ENCODE results near the gene GOLGA6C.
A peak's percentile ranks its signal among the peaks of the same experiment; 100 is the strongest.
"Not testable (repeated sequence)": the region's sequence is repeated elsewhere in the genome, so short reads cannot be mapped to it uniquely, and the experiment has no call there.

Gene GOLGA6C

GRCh38 chr15:75252285-75252684 lies 5.8 kb upstream of the GOLGA6C start:
- not testable (repeated sequence) for DNase-seq (ENCODE audit: low read depth, low spot score)

GRCh38 chr15:75258620-75259343 lies 648 bp downstream of the GOLGA6C start:
- not testable (repeated sequence) for DNase-seq (ENCODE audit: low read depth, low spot score)

- DNase-seq (ENCODE audit: low read depth, low spot score), result not testable (repeated sequence)
Measured at GRCh38 chr15:75259873-75260272, 1.7 kb downstream of the GOLGA6C start.

DNA sequence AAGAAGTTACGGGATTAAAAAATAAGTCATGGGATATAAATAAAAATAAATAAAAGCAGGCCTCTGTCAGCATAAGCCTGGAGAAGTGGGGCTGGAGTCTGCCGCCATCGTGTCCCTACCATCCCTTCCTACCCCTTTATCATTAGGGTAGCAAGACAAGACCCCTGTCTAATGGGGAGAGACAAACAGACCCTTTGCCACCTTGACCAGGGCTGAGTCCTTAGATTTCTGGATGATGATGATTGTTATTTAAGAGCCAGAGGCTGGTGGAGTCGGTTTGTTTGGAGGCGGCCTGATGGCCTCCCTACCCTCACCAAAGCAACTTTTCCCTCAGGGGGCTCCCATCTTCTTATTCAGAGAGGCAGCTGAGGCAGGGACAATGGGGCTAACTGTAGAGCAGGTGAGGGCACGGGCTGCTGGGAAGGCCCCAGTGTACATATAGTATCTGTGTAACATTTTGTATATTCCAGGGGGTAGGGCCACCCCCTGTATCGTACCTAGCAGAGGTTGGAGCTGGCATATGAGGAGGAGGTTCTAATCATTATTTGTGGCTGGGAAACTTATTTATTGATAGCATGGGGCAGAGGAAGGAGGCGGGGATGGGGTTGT lies 15.7 kb downstream of the GOLGA6C start:
- not testable (repeated sequence) for DNase-seq (ENCODE audit: low read depth, low spot score)

DNA sequence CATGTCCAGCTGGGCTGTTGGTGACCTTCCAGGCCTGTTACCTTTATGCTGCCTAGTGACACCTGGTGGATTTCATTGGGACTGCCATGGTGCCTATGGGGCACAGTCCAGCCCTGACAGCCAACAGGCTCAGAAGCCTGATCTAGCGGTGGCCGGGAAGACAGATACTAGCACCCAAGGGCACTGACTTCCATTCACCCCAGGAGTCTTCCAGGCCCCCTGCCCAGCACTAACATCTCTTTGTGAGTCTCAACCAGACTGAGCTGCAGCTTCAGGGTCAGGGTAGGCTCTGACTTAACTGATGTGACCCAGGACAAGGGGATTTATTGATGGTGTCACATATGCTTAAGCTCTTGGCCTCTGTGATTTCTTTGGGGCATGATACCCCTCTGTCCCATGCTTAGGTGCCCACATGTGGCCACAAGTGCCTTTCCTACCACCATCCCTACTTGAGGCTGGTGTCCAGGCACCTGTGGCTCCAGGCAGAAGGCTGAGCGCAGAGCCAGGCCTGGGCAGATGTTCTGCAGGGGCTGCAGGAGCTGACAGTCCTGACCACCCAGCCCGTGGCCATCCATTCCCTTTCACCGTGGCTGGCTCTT lies 16.5 kb downstream of the GOLGA6C start:
- peak; percentile 28 for DNase-seq (ENCODE audit: low read depth, low spot score)

GRCh38 chr15:75275617-75276016 lies 17.5 kb downstream of the GOLGA6C start:
- not testable (repeated sequence) for DNase-seq (ENCODE audit: low read depth, low spot score)

- not testable (repeated sequence) for DNase-seq (ENCODE audit: low read depth, low spot score)
Measured at GRCh38 chr15:75278497-75278896, 20.4 kb downstream of the GOLGA6C start.

GRCh38 chr15:75282572-75282971 lies 24.4 kb downstream of the GOLGA6C start, which contains the start of gene GOLGA6D:
Gene GOLGA6D, plus strand, starts transcription at chr15:75282835. Its CDS starts 41 bp downstream, at chr15:75282876.
- DNase-seq (ENCODE audit: low read depth, low spot score), result not testable (repeated sequence)

- not testable (repeated sequence) for DNase-seq (ENCODE audit: low read depth, low spot score)
Measured at GRCh38 chr15:75284152-75284551, 26.0 kb downstream of the GOLGA6C start.

DNA sequence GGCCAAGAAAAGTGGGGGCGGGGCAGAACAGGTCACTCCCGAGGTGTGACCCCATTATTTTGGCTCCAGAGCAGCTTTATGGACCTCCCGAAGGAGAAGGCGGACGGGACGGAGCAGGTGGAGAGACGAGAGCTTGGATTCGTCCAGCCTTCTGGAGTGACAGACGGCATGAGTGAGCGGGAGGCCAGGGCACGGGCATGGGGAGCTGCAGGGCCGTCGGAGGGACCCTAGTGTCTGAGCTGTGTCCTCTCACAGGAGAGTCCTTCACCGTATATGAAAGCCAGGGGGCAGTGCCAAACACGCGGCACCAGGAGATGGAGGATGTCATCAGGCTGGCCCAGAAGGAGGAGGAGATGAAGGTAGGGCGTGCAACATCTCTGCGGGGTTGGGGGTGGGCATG lies 35.5 kb downstream of the GOLGA6C start:
- DNase-seq (ENCODE audit: low read depth, low spot score), result not testable (repeated sequence)

GRCh38 chr15:75298541-75299310 lies 40.6 kb downstream of the GOLGA6C start:
- DNase-seq (ENCODE audit: low read depth, low spot score), result not testable (repeated sequence)

DNA sequence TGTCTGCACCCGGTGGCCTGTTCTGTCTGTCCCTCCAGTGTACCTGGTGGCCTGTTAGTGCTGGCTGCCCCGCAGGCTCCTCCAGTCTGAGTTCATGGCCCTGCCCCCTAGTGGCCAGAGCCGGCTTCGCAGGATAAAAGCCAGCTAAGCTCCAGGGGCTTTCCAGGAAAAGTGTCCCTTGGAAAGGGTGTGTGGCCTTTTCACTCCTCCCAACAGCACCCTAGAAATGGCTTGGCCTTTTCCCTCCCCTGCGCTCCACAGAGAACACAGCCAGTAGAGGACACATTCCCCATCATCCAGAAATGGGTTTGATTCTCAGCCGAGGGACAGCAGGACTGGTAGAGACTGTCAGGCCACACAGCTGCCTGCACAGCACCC lies 41.2 kb downstream of the GOLGA6C start:
- peak; percentile 43 for DNase-seq (ENCODE audit: low read depth, low spot score)

- DNase-seq (ENCODE audit: low read depth, low spot score), result not testable (repeated sequence)
Measured at GRCh38 chr15:75300026-75300425, 41.9 kb downstream of the GOLGA6C start.

- DNase-seq (ENCODE audit: low read depth, low spot score), result no peak
Measured at GRCh38 chr15:75302318-75302717, 44.2 kb downstream of the GOLGA6C start.

DNA sequence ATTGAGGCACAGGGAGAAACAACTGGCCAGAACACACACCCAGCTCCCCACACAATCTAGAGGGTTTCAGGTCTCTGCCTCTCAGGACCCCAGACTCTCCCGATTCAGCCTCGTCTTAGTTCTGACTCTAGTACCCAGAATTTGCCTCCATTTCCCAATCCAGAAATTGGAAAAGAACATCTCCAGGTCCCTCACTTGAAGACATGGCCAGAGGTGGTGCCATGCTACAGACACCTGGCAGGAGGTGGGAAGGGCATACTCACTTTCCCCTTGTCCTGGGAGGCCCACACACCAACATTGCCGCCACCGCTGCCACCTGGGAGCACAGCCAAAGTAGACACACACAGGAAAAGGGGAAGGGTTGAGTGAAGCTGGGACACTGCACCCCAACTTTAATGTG lies 44.6 kb downstream of the GOLGA6C start:
- DNase-seq (ENCODE audit: low read depth, low spot score), result not testable (repeated sequence)

DNA sequence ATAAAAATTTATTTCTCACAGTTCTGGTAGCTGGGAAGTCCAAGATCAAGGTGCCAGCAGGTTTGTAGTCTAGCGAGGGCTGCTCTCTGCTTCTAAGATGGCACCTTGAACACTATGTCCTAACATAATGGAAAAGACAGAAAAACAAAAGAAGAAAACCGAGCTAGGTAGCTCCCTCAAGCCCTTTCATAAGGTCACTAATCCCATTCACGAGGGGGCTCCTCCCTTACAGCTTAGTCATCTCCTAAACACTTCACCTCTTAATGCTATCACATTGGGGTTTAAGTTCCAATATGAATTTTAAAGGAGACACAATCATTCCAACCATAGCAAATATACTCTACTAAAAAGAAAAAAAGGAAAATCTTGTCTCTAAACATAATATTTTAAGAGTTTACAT lies 48.1 kb downstream of the GOLGA6C start:
- DNase-seq (ENCODE audit: low read depth, low spot score), result no peak

GRCh38 chr15:75307778-75308390 lies 49.8 kb downstream of the GOLGA6C start:
- no peak for DNase-seq (ENCODE audit: low read depth, low spot score)

DNA sequence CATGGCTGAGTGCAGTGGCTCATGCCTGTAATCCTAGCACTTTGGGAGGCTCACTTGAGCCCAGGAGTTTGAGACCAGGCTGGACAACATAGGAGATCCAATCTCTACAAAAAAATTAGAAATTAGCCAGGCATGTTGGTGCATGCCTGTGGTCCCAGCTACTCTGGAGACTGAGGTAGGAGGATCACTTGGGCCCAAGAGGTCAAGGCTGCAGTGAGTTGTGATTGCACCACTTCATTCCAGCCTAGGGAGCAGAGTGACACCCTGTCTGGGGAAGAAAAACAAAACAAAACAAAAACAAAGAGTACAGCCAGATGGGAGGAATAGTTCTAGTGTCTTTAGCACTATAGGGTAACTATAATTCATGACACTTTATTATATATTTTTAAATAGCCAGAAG lies 51.6 kb downstream of the GOLGA6C start:
- no peak for DNase-seq (ENCODE audit: low read depth, low spot score)

GRCh38 chr15:75312548-75312947 lies 54.4 kb downstream of the GOLGA6C start:
- not testable (repeated sequence) for DNase-seq (ENCODE audit: low read depth, low spot score)

- no peak for DNase-seq (ENCODE audit: low read depth, low spot score)
Measured at GRCh38 chr15:75313116-75313845, 55.1 kb downstream of the GOLGA6C start.

All from activated CD4-positive, CD25-positive, alpha-beta regulatory T cell treated with anti-CD3 and anti-CD28 coated beads, Interleukin-2, amount 50 U/mL, for 16 hours (primary cell).